ENCODE results near the gene ELL2. TPM values are rescaled to one million over a fixed set of nuclear protein-coding genes. Genes with fewer than 3 reads are reported as not detected.

The ELL2 gene
- total RNA-seq (2014; rRNA removed; shearing (Covaris generic)): 0.54 and 1.5 TPM in 2 replicates

DNA sequence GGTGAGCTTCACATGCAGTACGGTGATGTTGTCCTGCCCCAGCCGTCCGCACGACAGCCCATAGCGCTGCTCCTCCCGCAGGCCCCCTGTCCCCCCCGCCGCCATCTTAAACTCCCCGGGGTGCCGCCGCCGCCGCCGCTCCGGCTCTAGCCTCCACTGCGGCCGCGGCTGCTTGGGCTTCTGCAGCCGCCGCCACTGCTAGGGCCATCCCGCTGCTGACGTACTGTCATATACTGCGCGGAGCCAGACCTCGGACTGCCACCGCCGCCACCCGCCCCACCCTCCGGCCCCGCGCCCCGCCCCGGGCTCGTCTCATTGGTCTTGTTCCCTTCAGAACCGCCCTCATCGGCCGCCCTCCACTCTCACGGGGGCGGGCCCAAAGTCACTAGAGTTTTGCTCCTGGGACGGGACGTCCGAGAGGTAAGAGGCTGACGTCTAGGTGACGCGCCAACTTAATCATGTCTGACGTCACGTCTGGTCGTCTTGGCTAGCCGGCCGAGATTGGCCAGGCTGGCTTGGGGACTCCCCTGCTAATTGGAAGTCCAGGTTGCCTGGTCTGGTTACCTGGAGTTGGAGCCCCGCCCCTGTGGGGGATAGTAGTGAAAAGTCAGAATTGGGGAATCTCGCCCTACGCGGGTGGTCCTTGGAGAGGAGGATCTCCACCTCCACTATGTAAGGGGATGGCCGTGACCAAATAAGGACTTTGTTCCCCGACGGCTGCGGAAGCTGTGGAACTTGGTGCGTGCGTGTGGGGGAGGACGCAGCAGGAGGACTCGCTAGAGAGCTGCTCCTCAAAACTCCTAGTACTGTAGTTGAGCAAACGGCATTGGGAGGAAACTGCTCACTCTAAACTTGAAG, at the start of gene ELL2:
Gene ELL2, minus strand, starts transcription at position 235 of the 858 bp plus-strand sequence. Its CDS starts 130 bp downstream, at position 105.
- DNase-seq (ENCODE audit: low spot score): peak; percentile 94
- in situ Hi-C loops (cut with HindIII; ENCODE audit: low sequenced_read_pairs): no loop called here

DNA sequence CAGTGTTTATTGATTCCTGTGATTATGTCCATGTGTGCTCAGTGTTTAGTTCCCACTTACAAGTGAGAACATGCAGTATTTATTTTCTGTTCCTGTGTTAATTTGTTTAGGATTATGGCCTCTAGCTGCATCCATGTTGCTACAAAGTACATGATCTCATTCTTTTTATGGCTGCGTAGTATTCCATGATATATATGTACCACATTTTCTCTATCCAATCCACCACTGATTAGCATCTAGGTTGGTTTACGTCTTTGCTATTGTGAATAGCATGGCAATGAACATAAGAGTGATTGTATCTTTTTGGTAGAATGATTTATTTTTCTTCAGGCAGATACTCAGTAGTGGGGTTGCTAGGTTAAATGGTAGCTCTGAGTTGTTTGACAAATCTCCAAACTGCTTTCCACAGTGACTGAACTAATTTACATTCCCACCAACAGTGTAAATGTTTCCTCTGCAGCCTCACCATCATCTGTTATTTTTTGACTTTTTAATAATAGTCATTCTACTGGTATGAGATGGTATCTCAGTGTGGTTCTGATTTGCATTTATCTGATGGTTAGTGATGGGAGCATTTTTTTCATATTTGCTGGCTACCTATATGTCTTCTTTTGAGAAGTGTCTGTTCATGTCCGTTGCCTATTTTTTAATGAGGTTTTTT, 47.5 kb upstream of the ELL2 start:
- DNase-seq (ENCODE audit: low spot score): no peak
- in situ Hi-C loops (cut with HindIII; ENCODE audit: low sequenced_read_pairs): no loop called here

DNA sequence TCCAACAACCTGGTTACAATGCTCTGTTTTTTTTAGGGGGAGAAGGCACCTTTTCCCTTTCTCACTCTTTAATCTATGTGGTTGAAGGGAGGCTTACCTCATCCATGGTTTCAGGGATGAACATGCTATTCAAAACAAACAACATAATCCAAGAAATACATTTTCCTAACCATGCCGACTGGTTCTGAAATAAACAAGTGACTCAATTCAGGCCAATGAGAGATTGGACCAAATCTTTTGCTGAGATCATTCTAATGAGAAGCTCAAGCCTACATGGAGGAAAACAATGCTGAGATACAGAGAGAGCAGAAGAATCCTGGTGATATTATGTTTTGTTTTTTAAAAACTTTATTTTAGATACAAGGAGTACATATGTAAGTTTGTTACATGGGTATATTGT, 46.8 kb upstream of the ELL2 start:
- no peak for DNase-seq (ENCODE audit: low spot score)
- in situ Hi-C loops (cut with HindIII; ENCODE audit: low sequenced_read_pairs): no loop called here

GRCh38 chr5:96007051-96007450, 45.4 kb upstream of the ELL2 start:
- DNase-seq (ENCODE audit: low spot score): no peak
- in situ Hi-C loops (cut with HindIII; ENCODE audit: low sequenced_read_pairs): no loop called here

- DNase-seq (ENCODE audit: low spot score): no peak
- in situ Hi-C loops (cut with HindIII; ENCODE audit: low sequenced_read_pairs): no loop called here
These were observed 44.6 kb upstream of the ELL2 start for GRCh38 chr5:96006291-96006690.

GRCh38 chr5:96004754-96005153, 43.1 kb upstream of the ELL2 start:
- in situ Hi-C loops (cut with HindIII; ENCODE audit: low sequenced_read_pairs): no loop called here

GRCh38 chr5:96004087-96004486, 42.4 kb upstream of the ELL2 start:
- DNase-seq (ENCODE audit: low spot score): no peak

More at GRCh38 chr5:96004754-96005153, 43.1 kb upstream of the ELL2 start:
- DNase-seq (ENCODE audit: low spot score): no peak

GRCh38 chr5:96001262-96001661, 39.6 kb upstream of the ELL2 start:
- in situ Hi-C loops (cut with HindIII; ENCODE audit: low sequenced_read_pairs): no loop called here
- DNase-seq (ENCODE audit: low spot score): no peak

More at GRCh38 chr5:96004087-96004486, 42.4 kb upstream of the ELL2 start:
- in situ Hi-C loops (cut with HindIII; ENCODE audit: low sequenced_read_pairs): no loop called here

GRCh38 chr5:96000308-96000707, 38.7 kb upstream of the ELL2 start:
- in situ Hi-C loops (cut with HindIII; ENCODE audit: low sequenced_read_pairs): no loop called here

GRCh38 chr5:95996904-95997723, 35.5 kb upstream of the ELL2 start:
- DNase-seq (ENCODE audit: low spot score): no peak
- in situ Hi-C loops (cut with HindIII; ENCODE audit: low sequenced_read_pairs): no loop called here

More at GRCh38 chr5:96000308-96000707, 38.7 kb upstream of the ELL2 start:
- DNase-seq (ENCODE audit: low spot score): no peak

DNA sequence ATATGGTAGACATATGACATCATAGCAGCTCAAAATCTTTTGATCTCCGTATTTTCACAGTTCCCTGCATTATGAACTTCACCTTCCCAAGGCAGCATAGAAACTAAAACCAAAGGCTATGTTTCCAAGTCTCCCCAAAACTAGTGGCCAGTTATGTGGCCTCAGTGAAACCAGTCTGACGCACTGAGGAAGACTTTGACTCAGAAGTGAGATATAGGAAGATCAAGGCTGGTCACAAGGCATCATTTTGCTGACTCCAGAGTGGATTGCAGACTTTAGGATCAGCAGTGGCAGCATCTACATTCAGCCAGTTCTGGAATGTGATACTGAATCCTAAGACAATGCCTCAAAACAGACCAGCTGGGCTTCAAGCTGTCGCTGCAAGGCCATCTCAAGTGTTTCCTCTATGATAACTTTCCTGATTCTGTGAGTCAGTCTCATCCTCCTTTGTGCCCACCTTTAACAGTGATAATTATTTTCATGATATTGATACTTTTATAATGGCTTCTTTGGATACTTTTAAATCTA, 34.4 kb upstream of the ELL2 start:
- in situ Hi-C loops (cut with HindIII; ENCODE audit: low sequenced_read_pairs): no loop called here
- DNase-seq (ENCODE audit: low spot score): no peak

DNA sequence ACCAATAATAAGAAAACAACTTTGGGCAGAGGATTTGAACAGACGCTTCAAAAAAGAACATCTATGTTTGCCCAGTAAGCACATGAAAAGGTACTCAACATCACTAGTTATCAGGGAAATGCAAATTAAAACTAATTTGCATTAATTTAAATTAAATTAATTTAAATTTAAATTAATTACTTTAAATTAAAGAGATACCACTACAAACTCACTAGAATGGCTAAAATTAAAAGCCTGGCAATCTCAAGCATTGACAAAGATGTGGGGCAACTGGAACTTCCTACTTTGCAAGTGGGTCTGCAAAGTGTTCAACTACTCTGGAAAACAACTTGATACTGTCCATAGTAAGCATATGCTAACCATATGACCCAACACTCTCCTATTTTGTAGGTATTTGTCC, 32.1 kb upstream of the ELL2 start:
- DNase-seq (ENCODE audit: low spot score): no peak
- in situ Hi-C loops (cut with HindIII; ENCODE audit: low sequenced_read_pairs): no loop called here

- in situ Hi-C loops (cut with HindIII; ENCODE audit: low sequenced_read_pairs): no loop called here
- DNase-seq (ENCODE audit: low spot score): no peak
These were observed 31.6 kb upstream of the ELL2 start for GRCh38 chr5:95993266-95993665.

GRCh38 chr5:95989283-95990048, 27.8 kb upstream of the ELL2 start:
- in situ Hi-C loops (cut with HindIII; ENCODE audit: low sequenced_read_pairs): no loop called here
- DNase-seq (ENCODE audit: low spot score): no peak

DNA sequence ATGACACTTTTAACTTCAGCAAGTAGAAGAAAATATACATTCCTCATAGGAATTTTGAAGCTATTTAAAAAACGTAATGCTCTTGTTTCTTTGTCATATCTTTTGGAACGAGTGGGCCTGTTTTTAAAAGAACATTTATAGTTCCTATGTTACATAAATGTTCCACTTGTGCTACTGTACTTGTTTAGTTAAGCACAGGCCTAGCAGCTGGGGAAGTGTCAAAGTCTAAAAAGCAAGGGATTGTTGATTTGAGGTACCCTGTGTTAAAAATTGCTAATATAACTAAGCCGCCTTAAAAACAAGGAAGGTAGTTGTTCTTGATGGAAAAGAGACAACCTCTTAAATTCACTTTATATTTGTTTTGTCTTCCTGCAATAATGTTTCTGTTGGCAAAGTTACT, 27.2 kb upstream of the ELL2 start:
- in situ Hi-C loops (cut with HindIII; ENCODE audit: low sequenced_read_pairs): no loop called here
- DNase-seq (ENCODE audit: low spot score): no peak

- in situ Hi-C loops (cut with HindIII; ENCODE audit: low sequenced_read_pairs): no loop called here
- DNase-seq (ENCODE audit: low spot score): no peak
These were observed 26.4 kb upstream of the ELL2 start for GRCh38 chr5:95988094-95988493.

GRCh38 chr5:95986937-95987520, 25.4 kb upstream of the ELL2 start:
- DNase-seq (ENCODE audit: low spot score): no peak
- in situ Hi-C loops (cut with HindIII; ENCODE audit: low sequenced_read_pairs): no loop called here

DNA sequence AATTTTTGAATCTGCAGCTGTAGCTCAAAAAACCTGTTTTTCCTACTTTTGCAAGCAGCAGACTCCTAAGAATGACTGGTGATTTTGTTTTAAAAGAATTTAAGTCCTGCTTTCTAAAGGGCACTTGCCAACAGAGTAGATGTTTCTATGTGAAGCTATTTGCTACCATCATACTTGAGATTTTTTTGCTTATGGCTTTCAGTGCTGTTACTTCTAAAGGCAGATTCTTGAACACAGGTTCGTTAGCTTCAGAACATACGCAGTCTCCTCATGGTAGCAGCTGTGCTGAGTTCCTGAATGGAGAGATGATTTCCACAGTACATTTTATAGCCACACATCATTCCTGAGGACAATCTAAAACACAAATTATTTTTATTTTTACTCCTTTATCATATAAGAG, 24.4 kb upstream of the ELL2 start:
- no peak for DNase-seq (ENCODE audit: low spot score)
- in situ Hi-C loops (cut with HindIII; ENCODE audit: low sequenced_read_pairs): no loop called here
